Measurements from ENCODE around the gene INHBE. TPM values are rescaled to one million over a fixed set of nuclear protein-coding genes. Genes with fewer than 3 reads are reported as not detected.
A peak's percentile ranks its signal among the peaks of the same experiment; 100 is the strongest.

The INHBE gene
- total RNA-seq, 1 donor from 2014 or later = 0.61 TPM

GRCh38 chr12:57430112-57430930 is 24.8 kb upstream of the INHBE start:
- H3K4me3 Mint-ChIP-seq = peak overlapping the region; percentile 97
- peaks cover 29% of the 10 kb centered on the region for H3K4me1 Mint-ChIP-seq
- no peak for TF ChIP-seq CTCF (conservative IDR thresholded peaks at IDR 0.05)
- no peaks in the 10 kb centered on the region for H3K27me3 Mint-ChIP-seq (ENCODE audit: low read depth)
- H3K27ac Mint-ChIP-seq (ENCODE audit: unreplicated experiment) = peak overlapping the region; percentile 97
- H3K36me3 Mint-ChIP-seq (ENCODE audit: low read depth) = peaks cover 3% of the 10 kb centered on the region
- peak; percentile 36 for DNase-seq (ENCODE audit: low read depth, low spot score)
- no peaks in the 10 kb centered on the region for H3K9me3 Mint-ChIP-seq

DNA sequence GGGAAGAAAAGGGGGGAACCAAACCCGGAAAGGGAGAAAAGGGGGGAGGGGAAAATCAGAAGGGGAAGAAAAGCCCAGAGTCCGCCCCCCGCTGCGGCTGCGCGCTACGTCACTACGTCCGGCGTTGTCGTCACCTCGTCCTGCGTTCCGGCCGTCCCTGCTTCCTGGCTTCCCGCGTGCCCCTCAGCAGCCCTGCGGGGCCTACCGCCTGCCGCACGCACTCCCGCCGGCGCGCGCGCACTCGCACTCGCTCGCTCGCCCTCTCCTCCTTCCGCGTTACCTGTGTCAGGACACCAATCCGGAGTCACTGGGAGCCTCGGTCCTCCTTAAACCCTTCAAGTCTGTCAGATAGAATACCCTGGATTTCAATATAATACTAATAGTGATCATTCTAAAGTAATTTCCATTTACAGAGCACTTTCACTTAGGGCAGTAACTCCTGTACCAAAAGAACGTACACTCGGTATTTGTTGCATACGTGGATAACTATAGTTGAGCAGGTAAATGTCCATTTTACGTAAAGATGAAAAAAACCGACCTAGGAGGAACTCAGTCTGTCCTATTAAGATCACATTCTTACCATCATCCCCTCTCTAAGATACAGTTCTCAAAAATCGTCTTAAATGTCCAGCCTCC is 24.1 kb upstream of the INHBE start, which contains the start of gene R3HDM2:
R3HDM2 (minus strand) TSS at position 113 of the 636 bp plus-strand sequence. CDS start 120,615 bp downstream, outside the sequence.
- peaks cover 29% of the 10 kb centered on the region for H3K4me1 Mint-ChIP-seq

GRCh38 chr12:57431654-57432188 is 23.4 kb upstream of the INHBE start:
- TF ChIP-seq CTCF (conservative IDR thresholded peaks at IDR 0.05) = no peak
- no peaks in the 10 kb centered on the region for H3K9me3 Mint-ChIP-seq
- H3K4me3 Mint-ChIP-seq = peak overlapping the region; percentile 93
- no peak for DNase-seq (ENCODE audit: low read depth, low spot score)
- no peaks in the 10 kb centered on the region for H3K36me3 Mint-ChIP-seq (ENCODE audit: low read depth)
- H3K4me1 Mint-ChIP-seq = peaks cover 29% of the 10 kb centered on the region
- H3K27me3 Mint-ChIP-seq (ENCODE audit: low read depth) = no peaks in the 10 kb centered on the region
- peak overlapping the region; percentile 97 for H3K27ac Mint-ChIP-seq (ENCODE audit: unreplicated experiment)

More for the DNA sequence above, 24.1 kb upstream of the INHBE start, which contains the start of gene R3HDM2:
- H3K27ac Mint-ChIP-seq (ENCODE audit: unreplicated experiment) = peak within 1 kb of the TSS; percentile 97
- no peak for TF ChIP-seq CTCF (conservative IDR thresholded peaks at IDR 0.05)
- peak within 1 kb of the TSS; percentile 97 for H3K4me3 Mint-ChIP-seq
- H3K9me3 Mint-ChIP-seq = no peaks in the 10 kb centered on the region
- DNase-seq (ENCODE audit: low read depth, low spot score) = peak; percentile 84
- H3K27me3 Mint-ChIP-seq (ENCODE audit: low read depth) = no peaks in the 10 kb centered on the region
- no peaks in the 10 kb centered on the region for H3K36me3 Mint-ChIP-seq (ENCODE audit: low read depth)

- Mint-ChIP-seq H3K27me3 (ENCODE audit: low read depth) (no peaks in the 10 kb centered on the region), H3K9me3 (no peaks in the 10 kb centered on the region), H3K36me3 (ENCODE audit: low read depth) (no peaks in the 10 kb centered on the region), H3K4me1 (peaks cover 21% of the 10 kb centered on the region), H3K4me3 (no peak overlapping the region), H3K27ac (ENCODE audit: unreplicated experiment) (no peak overlapping the region)
- DNase-seq (ENCODE audit: low read depth, low spot score) = no peak
- TF ChIP-seq CTCF (conservative IDR thresholded peaks at IDR 0.05) = no peak
Measured at GRCh38 chr12:57433370-57433769, 21.7 kb upstream of the INHBE start.

GRCh38 chr12:57434517-57435223 is 20.4 kb upstream of the INHBE start, which contains the start of gene INHBC:
TSS of gene INHBC (plus strand) at chr12:57434784. CDS start at chr12:57434887, 103 bp downstream.
- no peak for DNase-seq (ENCODE audit: low read depth, low spot score)
- TF ChIP-seq CTCF (conservative IDR thresholded peaks at IDR 0.05) = no peak
- no peak within 1 kb of the TSS for H3K27ac Mint-ChIP-seq (ENCODE audit: unreplicated experiment)
- no peaks in the 10 kb centered on the region for H3K36me3 Mint-ChIP-seq (ENCODE audit: low read depth)
- no peaks in the 10 kb centered on the region for H3K9me3 Mint-ChIP-seq
- peaks cover 15% of the 10 kb centered on the region for H3K4me1 Mint-ChIP-seq
- H3K27me3 Mint-ChIP-seq (ENCODE audit: low read depth) = no peaks in the 10 kb centered on the region
- H3K4me3 Mint-ChIP-seq = peak within 1 kb of the TSS; percentile 53

All from neural crest cell (in vitro differentiated cells).